HS-27A (cell line): ENCODE results near the gene STK10.
A peak's percentile ranks its signal among the peaks of the same experiment; 100 is the strongest.

Experiments
- DNase-seq: peaks from one replicate; pipeline ENCODE4 v3.0.0-alpha.2; 2012; ENCODE audit warnings: low read depth, missing footprints

Gene STK10

DNA sequence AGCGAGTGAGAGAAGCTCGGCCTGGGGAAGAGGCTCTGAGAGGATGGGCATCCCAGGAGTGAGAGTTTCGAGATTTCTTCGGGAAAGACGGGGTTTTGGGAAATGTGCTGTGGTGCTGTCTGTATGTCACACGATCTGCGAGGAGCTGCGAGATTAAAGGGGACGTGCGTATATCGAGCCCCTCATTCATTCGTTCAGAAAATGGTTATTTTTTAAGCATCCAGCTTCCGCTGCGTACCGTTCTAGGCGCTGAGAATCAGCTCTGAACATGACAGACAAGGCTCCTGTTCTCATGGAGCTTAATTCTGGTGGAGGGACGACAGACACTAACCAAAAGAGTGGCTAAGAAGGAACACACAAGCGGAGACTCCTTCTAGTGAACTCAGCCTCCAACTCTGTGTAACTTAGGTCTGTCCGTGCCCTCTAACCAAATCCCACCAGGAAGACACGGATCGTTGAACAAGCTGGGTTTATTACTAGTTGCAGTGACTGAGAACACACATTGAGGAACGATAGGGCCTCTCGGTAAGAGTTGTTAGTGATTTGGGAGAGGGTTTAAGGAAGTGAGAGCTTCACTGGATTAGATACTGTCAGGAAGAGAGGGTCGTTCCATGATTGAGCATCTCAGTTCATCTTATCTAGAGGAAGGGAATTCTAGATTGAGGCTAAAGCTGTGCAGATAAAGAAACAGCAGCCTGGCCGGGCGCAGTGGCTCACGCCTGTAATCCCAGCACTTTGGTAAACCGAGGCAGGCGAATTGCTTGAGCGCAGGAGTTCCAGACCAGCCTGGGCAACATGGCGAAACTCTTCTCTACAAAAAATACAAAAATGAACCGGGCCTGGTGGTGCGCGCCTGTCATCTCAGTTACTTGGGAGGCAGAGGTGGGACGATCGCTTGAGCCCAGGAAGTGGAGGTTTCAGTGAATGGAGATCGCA is 180.6 kb downstream of the STK10 start:
- no peak for DNase-seq

DNA sequence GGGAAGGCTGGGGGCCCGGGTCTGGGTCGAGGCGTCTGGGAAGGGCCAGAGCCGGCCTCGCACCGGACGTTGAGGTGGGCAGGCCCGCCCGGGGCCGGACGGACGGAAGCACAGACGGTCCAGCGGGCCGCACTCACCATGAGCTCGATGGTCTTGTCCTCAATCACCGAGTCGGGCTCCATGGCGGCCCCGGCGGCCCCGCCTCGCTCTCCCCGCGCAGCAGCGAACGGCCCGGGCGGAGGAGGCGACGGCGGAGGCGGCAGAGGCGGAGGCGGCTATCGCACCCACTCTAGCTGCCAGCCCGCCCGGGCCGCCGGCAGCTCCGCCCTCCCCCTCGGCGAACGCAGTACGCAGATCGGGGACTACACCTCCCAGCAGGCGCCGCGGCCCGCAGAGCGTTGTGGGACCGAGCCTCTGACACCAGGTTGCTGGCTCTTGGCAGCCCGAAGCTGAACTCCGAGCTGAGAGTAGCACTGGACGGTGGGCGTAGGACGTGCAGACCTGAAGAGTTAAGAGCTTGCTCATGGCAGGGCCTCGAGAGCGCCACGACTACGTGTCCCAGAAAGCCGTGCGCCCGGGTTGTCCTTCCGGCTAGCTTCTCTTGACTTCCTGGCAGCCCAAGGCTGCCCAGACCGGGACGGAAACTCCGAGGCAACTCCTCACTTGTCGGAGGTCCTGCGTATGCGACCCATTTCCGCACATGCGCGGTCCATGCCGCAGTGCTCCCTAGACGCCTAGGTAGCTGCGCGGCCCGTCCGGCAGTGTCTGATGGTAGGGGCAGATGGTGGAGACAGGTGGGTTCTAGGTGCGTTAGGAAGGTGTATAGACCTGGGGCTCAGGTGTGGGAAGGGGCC is 181.5 kb downstream of the STK10 start, which contains the start of gene FBXW11:
FBXW11 (minus strand) TSS at position 318 of the 854 bp plus-strand sequence; CDS start at position 182, 136 bp downstream.
- peak; percentile 75 for DNase-seq

DNA sequence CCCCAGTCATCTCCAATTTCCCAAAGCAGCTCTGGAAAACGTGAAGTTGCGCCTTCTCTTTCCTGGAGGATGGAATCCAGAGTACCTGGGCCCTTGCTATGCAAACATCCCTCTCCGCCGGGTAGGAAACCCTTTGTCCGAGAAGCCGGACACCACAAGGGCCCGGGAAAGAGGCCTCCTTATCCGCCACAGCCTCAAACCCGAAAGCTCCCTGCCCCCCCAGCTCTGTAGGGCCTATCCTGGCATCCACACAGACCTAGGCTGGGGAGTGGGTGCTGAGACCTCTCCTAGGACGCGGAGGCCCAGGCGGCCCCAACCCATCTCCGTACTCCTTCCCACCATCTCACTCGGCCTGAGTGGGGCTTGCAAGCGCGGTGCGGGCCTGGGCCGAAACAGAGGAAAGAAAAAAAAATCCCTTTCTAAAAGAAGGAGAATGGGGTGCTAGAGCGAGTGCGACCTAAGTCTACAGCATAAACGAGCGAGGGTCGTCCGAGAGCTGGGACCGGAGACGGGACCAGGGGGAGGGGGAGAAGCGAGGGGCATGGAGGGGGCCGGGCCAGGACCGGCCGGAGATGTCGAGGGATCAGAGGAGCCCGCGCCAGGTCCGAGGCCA is 182.2 kb downstream of the STK10 start:
- no peak for DNase-seq

DNA sequence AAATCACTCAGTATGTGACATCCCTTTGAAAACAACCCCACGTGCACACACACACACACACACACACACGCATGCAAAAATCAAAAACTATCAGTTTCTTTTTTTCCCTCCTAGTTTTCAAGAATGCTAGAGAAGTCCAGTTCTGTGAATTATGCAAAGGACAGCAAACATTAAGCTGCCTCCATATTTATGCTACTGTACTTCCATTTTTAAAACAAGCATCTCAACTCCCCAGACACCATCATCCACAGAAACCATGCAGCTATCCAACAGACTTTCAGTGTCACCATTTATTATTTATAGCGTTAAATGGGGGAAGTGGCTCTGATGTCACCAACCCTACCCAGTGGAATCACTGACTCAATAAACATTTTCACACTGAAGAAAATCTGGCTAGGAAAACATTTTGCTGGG is 183.2 kb downstream of the STK10 start:
- no peak for DNase-seq

DNA sequence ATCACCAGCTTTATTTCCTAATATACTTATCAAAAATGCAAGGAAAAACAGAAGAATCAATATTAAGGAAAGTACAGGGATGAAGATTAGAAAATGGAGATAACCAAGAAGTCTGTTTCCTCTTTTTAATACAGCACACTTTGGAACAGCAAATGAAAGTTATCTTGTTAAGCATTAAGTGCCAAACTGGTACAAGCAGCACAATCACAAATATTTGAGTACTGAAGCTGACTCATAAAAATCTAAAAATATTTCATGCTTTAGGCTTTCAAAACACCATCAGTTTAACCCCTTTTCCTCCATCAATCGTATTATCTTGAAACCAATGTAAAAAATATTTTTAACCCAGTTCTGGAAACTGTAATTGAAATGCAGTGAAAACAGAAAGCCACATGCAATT is 184.3 kb downstream of the STK10 start:
- no peak for DNase-seq

DNA sequence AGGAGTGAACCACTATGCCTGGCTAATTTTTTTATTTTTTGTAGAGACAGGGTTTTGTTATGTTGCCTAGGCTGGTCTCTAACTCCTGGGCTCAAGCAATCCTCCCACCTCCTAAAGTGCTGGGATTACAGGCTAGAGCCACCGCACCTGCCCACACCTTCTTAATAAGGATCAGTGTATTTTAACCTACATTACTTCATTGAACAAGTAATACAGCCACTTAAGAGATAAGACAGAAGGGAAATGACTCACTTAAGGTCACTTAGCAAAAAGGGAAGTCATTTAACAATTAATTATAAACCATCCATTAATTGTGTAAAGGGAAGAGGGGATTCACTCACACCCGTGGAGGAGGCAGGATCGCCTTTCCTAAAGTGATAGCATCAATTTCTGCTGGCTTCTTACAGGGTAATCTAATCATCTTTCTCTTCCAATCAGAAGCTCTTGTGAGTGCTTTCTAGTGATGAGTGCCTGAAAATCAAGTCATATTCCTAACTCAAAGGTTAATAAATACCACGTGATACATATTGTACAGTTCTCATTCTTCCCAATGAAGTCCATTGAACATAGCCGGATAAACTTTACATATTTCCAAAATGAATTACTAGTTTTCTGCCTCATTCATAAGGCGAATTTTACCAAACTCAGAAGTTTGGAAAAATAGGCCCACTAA is 185.0 kb downstream of the STK10 start:
- no peak for DNase-seq

DNA sequence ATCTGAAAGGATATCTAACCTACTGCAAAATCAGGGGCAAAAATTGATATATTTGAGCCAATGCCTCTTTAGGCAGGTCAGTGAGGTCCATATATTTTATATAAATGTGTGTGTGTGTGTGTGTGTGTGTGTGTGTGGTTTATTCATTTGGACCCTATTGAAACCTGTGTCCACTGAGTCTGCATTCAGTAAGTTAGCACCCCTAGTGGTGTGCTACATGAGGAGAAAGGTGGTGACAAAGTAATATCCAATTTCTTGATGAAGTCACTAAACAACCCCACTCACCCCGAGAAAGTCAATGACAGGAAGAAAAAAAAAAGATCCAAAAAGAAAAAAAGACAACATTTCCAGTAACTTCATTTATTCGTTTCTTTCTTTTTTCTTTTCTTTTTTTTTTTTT is 185.7 kb downstream of the STK10 start:
- no peak for DNase-seq

DNA sequence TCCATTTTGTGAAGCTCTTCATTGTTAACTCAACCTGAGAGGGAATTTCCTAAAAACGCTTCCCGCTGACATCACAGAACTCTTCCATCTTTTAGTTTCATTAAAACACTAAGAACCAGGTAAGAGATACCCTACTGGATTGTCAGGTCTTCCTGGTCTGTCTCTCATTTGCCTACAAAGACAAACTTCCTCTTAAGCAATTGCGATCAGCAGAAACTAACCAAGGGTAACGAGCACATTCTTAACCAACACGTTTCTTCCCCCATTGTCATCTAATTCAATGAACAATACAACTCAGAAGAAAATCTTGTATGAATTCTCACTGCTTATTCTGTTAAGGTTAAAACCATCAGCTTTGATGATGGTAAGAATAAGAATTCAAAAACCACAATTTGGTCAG is 188.1 kb downstream of the STK10 start:
- no peak for DNase-seq

DNA sequence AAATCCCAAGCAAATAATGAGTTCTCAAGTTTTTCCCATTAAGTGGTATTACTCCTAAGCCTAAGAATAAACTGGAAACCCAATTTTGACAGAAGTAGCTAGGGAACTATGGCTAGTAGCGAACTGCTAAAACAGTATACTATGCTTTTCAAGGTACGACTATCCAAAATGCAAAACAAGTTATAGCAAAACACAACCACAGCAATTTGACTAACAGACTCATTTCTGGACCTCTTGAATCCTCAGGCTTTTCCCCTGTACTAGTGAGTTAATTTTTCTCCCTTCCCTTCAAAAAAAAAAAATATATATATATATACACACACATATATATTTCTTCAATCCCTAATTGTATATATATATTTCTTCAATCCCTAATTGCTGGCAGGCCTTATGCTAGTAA is 188.9 kb downstream of the STK10 start:
- DNase-seq: no peak

DNA sequence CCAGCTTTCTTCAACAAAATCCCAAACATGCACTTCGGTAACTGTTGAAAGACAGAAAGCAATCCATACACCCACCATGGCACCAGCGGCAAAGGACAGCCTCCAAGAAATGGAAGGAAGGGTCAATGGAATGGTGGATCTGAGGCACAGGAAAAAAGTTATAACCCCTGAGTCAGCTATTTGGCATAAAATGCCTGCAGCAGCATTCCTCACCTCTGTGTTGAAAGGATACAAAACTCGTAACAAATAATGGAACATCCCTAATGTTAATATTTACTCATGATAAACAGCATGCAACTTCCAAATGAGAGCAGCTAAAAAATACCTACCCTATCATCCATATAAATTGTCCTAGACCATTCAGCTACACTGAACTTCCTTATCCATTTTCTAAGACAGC is 191.0 kb downstream of the STK10 start:
- DNase-seq: no peak

DNA sequence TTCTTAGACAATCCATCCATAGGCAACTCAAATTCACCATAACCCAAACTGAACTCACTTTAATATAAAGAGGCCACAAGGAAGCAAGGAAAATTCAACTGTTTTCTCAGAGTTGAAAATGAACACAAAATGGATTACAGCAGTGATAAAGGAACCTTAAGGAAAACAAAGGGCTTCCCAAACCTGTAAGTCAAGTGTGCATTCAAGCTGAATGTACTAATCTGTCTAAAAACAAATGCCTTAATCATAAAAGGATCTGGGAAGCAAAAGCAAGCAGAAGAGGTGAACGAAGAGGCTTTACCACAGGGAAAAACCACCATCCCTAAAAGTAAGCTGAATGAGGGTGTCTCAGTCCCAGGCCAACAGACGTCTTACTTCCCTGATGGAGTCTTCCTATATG is 195.2 kb downstream of the STK10 start:
- no peak for DNase-seq

DNA sequence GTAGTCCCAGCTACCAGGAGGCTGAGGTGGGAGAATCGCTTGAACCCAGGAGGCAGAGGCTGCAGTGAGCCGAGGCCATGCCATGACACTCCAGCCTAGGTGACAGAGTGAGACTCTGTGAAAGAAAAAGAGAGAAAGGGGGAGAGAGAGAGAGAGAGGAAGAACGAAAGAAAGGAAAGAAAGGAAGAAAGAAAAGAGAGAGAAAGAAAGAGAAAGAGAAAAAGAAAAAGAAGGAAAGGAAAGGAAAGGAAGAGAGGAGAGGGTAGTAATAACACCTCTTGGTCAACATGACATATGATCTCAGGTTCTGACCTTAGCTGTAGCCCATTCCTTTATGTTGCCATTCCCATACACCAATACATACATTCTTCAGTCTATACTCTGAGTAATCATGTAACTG is 195.7 kb downstream of the STK10 start:
- no peak for DNase-seq
